HG02885 (cell line): ENCODE results near the gene BRINP3.

Experiments used
- ATAC-seq: cut with Tn5 transposase; IDR thresholded peaks from one replicate; pipeline ENCODE4 v1.9.1; 2021; ENCODE audit warnings: mild to moderate bottlenecking; ENCODE audit not compliant: unreplicated experiment, poor library complexity

BRINP3 gene

DNA sequence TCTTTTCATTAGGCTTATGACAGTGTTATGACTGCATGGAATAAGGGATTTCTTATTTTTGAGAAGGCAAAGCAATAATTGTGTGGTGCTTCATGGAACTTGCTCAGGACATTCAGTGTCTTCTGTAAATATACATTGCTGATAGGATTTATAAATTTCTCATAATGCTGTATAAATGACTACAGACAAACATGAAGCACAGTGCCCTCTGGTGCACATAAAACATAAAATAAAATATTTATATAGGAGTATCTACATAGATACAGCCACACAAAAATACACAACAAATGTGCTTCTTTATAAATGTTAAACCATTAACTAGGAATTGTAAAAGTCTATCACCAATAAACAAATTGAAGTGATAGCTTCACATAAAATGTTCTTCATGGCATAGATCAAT is 24.1 kb downstream of the BRINP3 start:
- ATAC-seq = no peak

DNA sequence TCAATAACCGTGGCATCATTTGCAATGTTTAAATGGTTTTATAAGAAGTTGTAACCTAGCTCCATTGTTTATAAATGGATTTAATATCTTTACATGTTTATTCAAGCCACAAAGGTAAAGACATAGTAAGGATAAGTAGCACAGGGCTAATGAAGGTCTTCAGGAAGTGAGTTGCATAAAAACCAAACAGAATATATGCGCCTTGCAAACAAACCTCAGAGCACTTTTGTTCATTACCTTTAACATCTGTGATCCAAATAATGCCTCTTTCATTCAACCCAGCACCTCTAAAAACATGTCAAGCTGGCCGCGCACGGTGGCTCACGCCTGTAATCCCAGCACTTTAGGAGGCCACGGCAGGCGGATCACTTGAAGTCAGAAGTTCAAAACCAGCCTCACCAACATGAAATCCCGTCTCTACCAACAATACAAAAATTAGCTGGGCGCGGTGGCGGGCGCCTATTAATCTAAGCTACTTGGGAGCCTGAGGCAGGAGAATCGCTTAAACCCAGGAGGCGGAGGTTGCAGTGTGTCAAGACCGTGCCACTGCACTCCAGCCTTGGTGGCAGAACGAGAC is 25.3 kb downstream of the BRINP3 start:
- ATAC-seq = no peak

DNA sequence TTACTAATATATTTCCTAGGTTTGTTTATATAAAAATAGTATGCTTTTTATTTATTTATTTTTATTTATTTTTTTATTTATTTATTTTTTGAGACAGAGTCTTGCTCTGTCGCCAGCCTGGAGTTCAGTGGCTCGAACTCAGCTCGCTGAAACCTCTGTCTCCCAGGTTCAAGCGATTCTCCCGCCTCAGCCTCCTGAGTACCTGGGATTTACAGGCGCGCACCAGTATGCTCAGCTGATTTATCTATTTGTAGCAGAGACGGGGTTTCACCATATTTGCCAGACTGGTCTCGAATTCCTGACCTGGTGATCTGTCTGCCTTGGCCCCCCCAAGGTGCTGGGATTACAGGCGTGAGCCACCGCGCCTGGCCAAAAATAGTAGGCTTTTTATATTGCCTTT is 33.2 kb downstream of the BRINP3 start:
- ATAC-seq = no peak

DNA sequence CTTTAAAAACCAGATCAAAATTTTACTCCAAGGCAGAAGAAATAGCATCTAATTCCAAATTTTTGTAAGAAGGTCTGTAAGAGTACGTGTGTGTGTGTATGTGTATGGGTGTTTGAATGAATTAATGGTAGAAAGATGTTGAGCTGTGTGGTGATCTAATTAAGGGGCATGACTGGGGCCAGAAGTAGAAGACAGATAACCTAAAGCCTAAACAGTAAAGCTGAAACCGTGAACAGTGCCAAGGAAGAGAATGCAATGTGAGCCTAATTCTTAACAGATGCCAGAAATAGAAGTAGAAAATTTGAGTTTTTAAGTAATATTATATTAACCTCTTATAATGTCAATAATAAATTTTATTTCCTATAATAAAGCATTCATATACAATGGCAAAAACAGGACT is 38.2 kb downstream of the BRINP3 start:
- no peak for ATAC-seq

DNA sequence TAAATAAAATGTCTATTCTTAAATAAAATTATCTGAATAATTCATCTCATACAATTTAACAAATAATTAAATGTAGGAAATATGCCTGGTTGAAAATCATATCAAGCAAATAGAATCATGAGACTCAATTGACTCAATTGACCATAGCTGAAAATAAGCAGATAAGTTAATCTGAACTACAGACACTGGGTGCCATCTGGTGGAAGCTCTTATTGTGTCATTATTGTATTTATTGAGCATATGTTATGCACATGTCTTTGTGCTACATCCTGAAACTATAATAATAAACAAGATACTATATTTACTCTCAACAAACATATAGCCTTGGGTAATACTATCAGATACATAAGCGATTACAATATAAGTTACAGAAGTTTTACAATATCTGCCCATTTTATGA is 41.0 kb downstream of the BRINP3 start:
- peak; percentile 72 for ATAC-seq

DNA sequence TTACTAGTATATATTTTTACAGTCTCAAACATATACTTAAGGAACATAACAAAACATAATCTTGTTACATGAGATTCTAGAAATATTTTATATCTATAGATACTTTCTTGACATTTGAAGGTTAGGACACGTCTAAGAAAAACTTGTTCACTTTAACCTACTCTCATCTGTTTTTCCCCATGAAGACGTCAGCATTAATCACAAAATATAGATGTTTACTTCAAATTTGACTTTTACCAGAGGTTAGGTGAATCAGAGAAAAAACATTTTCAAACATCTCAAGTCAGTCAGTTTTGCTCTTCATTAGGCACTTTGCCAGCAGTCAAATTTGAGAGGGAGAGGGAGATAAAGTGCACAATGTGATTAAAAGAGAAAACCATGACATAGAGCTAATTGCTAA is 47.7 kb downstream of the BRINP3 start:
- ATAC-seq = no peak

DNA sequence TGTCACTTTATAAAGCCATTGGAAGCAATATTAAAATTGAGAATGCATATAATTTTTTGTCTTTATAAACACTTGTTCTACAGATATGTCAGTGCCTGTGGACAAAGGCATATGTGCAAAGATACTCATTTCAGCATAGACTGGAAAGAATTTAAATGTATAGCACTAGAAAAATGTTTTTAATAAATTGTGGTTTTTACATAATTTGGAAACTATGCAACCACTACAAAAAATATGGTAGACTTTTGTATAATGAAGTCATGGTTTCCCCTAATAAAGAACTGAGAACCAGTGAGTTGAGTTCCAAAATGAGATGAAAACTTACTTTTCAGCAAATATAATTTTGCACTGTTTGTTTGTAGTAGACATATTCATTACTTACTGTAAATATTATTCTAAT is 48.5 kb downstream of the BRINP3 start:
- ATAC-seq = no peak

DNA sequence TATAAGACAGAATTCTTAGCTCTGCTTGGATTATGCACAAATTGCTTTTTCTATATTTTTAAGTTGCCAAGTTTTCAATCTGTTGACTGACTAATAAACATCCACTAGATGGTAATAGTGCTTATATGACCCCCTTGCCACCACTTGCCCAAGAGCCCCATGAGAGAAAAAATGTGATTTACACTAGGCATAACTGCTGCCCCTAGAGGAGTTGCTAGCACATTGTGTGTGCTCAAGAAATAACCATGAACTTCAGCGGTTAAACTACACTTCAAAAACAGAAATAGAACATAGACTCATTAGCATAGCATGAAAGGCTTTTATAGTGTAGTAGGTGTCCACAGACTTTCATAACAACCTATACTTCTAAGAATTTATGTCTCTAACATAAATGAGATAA is 61.4 kb downstream of the BRINP3 start:
- no peak for ATAC-seq

DNA sequence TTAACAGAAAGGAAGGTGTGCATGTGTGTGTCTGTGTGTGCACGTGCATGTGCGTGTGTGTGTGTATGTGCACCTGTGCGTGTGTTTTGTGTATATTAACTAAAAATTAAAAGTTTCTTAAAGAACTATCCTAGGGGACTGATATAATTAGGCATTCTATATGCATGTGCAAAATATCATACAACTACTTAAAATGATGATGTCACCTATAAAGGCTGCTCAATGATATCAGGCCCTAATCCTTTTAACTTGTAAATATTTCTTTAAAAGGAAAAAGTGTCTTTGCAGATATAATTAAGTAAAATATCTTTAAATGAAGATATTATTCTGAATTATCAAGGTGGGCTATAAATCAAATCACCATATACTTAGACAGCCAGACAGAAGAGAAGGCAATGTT is 64.5 kb downstream of the BRINP3 start:
- ATAC-seq = no peak

DNA sequence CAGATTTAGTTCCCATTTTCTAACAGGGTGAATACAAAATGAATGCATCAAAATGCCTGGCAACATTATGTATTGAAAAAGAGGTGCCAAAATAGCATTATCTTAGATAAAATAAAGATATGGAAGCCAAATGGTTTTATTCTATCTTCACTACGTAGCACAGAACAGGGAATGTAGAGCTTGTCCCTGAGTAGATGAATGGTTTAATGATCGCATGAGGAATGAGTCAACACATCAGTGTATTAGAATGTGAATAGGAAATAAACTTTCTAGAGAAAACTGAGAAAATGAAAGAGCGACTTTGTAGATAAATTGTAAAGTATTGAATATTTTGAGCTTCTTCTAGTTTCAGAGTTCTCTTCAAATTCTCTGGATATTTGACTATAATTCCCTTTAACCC is 74.3 kb downstream of the BRINP3 start:
- no peak for ATAC-seq

DNA sequence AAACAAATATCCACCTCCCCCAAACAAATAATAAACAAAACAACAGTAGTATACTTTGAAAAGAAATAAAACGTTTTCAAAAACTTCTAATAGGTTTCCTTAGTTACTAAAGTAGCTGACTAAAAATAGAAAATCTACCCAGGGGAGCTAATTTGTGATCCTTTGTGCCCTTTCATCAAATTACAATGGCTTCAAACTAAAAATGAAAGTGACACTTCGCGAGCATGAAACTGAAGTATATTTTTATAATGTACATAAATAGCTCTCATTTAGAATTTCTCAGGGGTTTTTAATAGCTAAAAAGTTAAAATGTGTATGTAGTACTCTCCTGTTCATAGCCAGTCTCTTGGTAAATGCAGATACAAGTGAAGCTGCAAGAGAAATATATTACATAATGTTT is 78.4 kb downstream of the BRINP3 start:
- ATAC-seq = peak; percentile 49

DNA sequence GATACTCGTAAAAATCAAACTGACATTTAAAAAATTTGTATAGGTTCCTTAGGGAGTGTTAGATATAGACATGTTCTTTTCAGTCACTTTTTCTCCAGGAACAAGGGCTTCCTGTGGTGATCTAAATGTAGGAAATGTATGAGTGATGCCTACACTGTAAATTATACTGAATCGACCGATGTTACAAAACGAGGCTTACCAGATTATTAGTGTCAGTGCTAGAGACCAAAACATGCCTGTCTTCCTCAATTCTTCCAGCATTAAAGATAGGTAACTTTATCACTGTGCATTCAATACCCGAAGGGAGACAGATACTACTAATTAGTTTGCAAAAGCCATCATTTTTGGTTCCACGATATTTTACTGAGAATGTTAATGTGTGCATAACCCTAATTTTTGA is 86.1 kb downstream of the BRINP3 start:
- ATAC-seq = no peak

DNA sequence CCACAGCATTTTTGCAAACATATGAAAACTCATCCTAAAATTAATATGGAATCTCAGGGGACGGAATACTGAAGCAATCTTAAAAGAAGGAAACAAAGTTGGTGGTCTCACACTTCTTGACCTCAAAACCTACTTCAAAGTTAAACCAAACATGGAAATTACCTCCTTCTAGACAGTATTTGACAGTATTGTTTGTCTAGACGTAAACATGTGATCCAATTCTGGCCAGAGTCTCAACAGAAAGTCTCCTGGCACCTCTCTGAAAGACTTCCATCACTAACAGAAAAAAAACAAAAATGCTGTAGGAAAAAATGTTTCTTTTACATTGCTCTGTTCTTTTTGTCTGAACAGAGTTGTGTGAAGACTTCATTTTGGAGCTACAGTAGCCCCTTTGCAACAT is 99.7 kb downstream of the BRINP3 start:
- no peak for ATAC-seq

DNA sequence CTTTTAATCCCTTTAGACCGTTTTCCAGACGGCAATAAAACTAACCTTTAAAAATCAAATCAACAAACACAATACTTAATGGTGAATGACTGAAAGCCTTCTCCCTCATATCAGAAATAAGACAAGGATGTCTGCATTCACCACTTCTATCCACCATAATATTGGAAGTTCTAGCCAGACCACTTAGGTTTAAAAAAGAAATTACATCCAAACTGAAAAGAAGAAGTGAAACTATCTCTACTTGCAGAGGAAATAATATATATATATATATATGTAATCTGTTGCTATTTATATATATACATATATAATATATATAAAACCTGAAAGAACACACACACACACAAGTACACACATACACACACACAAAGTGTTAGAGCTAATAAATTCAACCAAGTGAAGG is 100.4 kb downstream of the BRINP3 start:
- peak; percentile 50 for ATAC-seq

DNA sequence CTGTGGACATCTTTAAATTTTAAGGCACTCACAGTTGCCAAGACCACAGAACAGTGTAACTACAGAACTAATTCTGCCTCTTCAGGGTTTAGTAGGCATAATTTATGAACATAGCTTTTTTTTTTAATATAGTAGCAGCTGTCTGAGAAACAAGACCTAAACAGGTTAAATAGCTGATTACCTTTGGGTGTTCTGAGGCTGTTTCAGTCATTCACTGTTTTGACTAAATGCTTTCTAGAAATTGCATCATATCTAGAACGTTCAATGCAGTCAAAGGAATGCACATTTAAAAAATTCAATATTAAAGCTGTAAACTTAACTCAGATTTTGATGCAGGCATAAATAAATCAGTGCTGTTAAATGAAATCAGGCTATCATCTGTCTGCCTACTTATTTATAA is 101.6 kb downstream of the BRINP3 start:
- ATAC-seq = peak; percentile 56

DNA sequence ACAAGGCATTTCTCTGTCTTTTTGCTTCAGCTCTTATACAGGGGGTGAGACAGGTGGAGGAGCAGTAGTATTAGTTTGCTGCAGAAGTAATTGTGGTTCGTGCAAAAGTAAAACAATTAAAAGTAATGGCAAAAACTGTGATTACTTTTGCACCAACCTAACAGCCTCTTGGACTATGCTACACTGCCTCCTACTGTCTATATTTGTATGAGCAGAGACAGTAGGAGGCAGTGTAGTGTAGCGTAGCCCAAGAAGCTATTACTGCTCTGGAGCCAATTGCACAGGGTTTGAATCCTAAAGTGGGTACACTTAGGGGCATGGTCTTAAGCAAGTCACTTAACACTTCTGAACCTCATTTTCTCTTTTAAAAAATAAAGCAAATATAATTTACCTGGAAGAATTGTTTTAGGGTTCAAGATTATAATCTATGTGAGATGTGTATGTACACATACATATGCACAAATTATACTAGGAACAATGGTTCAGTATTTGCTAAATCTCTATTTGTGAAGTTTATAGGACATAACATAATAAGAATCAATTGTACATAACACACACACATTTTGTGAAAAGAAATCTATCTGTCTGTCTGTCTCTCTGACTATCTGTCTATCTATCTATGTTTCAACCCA is 103.8 kb downstream of the BRINP3 start:
- peak; percentile 73 for ATAC-seq

DNA sequence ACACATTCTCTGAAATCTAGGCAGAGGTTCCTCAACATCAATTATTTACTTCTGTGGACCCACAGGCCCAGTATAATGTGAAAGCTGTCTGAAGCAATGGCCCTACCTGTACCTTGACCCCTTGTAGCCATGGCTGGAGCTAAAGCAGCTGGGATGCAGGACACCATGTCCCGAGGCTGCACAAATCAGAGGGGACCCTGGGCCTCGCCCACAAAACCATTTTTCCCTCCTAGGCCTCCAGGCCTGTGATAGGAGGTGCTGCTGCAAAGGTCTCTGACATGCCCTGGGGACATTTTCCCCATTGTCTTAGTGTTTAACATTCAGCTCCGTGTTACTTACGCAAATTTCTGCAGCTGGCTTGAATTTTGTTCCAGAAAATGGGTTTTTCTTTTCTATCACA is 110.5 kb downstream of the BRINP3 start:
- no peak for ATAC-seq

DNA sequence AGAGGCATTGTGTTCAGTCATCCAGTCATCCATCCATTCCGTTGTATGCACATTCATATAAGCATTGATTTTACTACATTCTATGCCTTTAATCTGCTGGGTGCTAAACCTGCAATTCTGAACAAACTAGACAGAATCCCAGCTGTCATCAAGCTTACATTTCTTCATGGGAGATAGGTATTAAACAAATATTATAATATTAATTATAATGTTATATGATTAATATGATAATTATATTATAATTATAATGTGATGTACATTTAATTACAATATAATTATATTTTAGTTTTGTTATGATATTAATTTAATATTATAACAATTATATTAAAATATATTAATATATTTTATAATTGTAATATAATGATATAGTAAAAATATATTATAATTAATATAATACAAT is 112.4 kb downstream of the BRINP3 start:
- no peak for ATAC-seq

DNA sequence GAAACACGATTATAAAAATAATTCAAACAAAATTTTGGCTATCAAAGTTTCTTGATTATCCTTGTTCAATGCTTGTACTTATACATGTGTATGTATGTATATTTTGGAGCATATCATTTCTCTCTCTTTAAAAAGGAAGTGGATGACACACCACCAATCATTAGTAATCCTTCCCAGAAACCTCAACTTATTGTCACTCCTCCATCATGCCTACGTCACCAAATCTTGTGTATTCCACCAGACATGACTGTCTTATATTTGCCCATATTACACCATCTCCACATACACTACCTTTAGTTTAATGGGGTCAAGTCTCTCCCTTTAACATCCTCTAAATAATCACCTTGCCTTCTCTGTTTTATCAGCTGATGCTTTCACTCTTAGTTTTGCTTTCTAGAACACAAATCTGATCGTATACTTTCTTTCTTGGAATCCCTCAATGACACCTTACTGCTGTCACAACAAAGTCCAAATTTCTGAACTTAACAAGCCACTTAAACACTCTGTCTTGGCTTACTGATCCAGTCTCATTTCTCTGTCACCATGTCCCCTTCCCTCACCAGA is 124.0 kb downstream of the BRINP3 start:
- ATAC-seq = peak; percentile 40

DNA sequence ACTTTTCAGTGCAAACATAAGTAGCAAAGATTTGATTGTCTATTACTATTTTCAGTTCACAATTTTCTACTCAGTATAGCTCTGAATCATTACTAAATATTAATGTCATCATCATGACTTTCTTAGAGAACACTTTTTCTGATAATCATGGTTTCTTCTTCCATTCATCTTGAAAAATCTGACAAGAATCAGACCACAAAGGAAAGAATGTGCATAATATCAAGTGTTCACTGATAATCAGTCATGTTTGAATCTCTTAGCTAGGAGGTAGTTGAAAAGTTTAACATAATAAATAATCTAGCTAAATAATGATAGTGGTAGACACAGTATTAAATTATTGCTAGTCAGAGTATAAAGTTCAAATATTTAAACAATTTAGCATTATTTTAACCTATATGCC is 133.2 kb downstream of the BRINP3 start:
- no peak for ATAC-seq

DNA sequence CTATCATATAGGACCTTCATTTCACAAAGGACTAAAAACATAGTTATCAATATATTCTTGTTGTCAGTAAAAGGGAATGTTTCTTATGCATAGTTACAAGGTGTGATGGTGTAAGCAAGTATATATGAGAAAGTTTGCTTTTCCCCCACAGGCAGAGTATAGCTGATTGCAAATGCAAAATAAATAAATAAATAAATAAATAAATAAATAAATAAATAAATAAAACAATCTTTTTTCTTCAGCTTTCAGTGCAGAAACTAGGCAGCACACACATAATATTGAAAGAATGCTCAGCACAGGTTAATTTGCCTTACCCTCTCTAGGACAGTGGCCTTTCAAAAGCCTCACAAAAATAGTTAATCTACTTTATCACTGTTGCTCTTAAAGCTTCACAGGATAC is 138.8 kb downstream of the BRINP3 start:
- ATAC-seq = no peak

DNA sequence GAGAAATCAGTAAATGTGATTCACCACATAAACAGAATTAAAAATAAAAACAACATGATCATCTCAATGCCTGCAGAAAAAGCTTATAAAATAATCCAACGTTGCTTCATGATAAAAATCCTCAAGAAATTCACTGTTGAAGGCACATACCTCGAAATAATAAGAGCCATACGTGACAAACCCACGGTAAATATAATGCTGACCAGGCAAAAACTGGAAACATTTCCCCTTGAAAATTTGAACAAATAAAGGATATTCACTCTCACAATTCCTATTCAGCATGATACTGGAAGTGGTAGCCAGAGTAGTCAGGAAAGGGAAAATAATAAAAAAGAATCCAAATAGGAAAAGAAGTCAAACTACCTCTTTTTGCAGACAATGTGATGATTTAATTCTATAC is 148.8 kb downstream of the BRINP3 start:
- ATAC-seq = no peak
